ENCODE results near the gene DOCK10. TPM values are rescaled to one million over a fixed set of nuclear protein-coding genes. Genes with fewer than 3 reads are reported as not detected.

DOCK10 gene
- 10 to 100 TPM in 2 of 4 donors, 1 to 10 TPM in 2; 3.8 to 33.2 (median 12.3) TPM for total RNA-seq

- Histone ChIP-seq H3K36me3 (no peaks in the 10 kb centered on the region), H3K4me1 (no peaks in the 10 kb centered on the region), H3K27me3 (no peaks in the 10 kb centered on the region), H3K4me3 (peak within 1 kb of the TSS; percentile 32 to 58), H3K27ac (peak within 1 kb of the TSS in 1 of 2 donors; percentile 20), H3K9me3 (no peaks in the 10 kb centered on the region)
- no peak for TF ChIP-seq POLR2A (IDR thresholded peaks at IDR 0.05)
- TF ChIP-seq CTCF (IDR thresholded peaks at IDR 0.05), result no peak
- peak in 1 of 2 donors; percentile 15 for DNase-seq
- intact Hi-C loops (cut with DNase I; ENCODE audit: low total_unique reads), result no loop called here
Measured at GRCh38 chr2:225041851-225042799, at the start of gene DOCK10. TSS of gene DOCK10 (minus strand) at chr2:225042468. CDS start at chr2:225042374, 94 bp downstream.

- TF ChIP-seq POLR2A (IDR thresholded peaks at IDR 0.05), result no peak
- no peak for TF ChIP-seq CTCF (IDR thresholded peaks at IDR 0.05)
- Histone ChIP-seq H3K36me3 (no peaks in the 10 kb centered on the region), H3K27me3 (no peaks in the 10 kb centered on the region), H3K9me3 (no peaks in the 10 kb centered on the region), H3K4me1 (no peaks in the 10 kb centered on the region), H3K27ac (no peak overlapping the region), H3K4me3 (no peak overlapping the region)
- DNase-seq, result no peak
- intact Hi-C loops (cut with DNase I; ENCODE audit: low total_unique reads), result no loop called here
Measured at GRCh38 chr2:225091336-225091735, 49.1 kb upstream of the DOCK10 start.

- Histone ChIP-seq H3K9me3 (no peaks in the 10 kb centered on the region), H3K27ac (no peak overlapping the region), H3K4me3 (no peak overlapping the region), H3K4me1 (no peaks in the 10 kb centered on the region), H3K36me3 (no peaks in the 10 kb centered on the region), H3K27me3 (no peaks in the 10 kb centered on the region)
- intact Hi-C loops (cut with DNase I; ENCODE audit: low total_unique reads), result no loop called here
- DNase-seq, result no peak
- TF ChIP-seq POLR2A (IDR thresholded peaks at IDR 0.05), result no peak
- TF ChIP-seq CTCF (IDR thresholded peaks at IDR 0.05), result no peak
Measured at GRCh38 chr2:225090746-225091145, 48.5 kb upstream of the DOCK10 start.

GRCh38 chr2:225086915-225087314 is 44.6 kb upstream of the DOCK10 start:
- no peak for TF ChIP-seq CTCF (IDR thresholded peaks at IDR 0.05)
- TF ChIP-seq POLR2A (IDR thresholded peaks at IDR 0.05), result no peak
- Histone ChIP-seq H3K27ac (no peak overlapping the region), H3K36me3 (no peaks in the 10 kb centered on the region), H3K4me1 (no peaks in the 10 kb centered on the region), H3K9me3 (no peaks in the 10 kb centered on the region), H3K4me3 (no peak overlapping the region), H3K27me3 (no peaks in the 10 kb centered on the region)
- no peak for DNase-seq
- intact Hi-C loops (cut with DNase I; ENCODE audit: low total_unique reads), result no loop called here

- no peak for DNase-seq
- Histone ChIP-seq H3K4me1 (no peaks in the 10 kb centered on the region), H3K27me3 (no peaks in the 10 kb centered on the region), H3K36me3 (no peaks in the 10 kb centered on the region), H3K9me3 (no peaks in the 10 kb centered on the region), H3K27ac (no peak overlapping the region), H3K4me3 (no peak overlapping the region)
- TF ChIP-seq CTCF (IDR thresholded peaks at IDR 0.05) (no peak), POLR2A (IDR thresholded peaks at IDR 0.05) (no peak)
- intact Hi-C loops (cut with DNase I; ENCODE audit: low total_unique reads), result no loop called here
Measured at GRCh38 chr2:225086439-225086838, 44.2 kb upstream of the DOCK10 start.

Measured in uterus (tissue), 4 donors.